HG03354 (cell line): ENCODE measurements around the gene ZWILCH.
"Not testable (repeated sequence)": the region's sequence is repeated elsewhere in the genome, so short reads cannot be mapped to it uniquely, and the experiment has no call there.

Source experiments
- ATAC-seq: cut with Tn5 transposase; IDR thresholded peaks from one replicate; pipeline ENCODE4 v1.9.1; 2021; ENCODE audit warnings: mild to moderate bottlenecking; ENCODE audit not compliant: unreplicated experiment, poor library complexity, severe bottlenecking

Gene ZWILCH

GRCh38 chr15:66573348-66573718, 68.2 kb downstream of the ZWILCH start:
- ATAC-seq = no peak

GRCh38 chr15:66573719-66574595, 68.8 kb downstream of the ZWILCH start:
- ATAC-seq = no peak

GRCh38 chr15:66574596-66574950, 69.4 kb downstream of the ZWILCH start:
- ATAC-seq = no peak

- no peak for ATAC-seq
Measured at GRCh38 chr15:66578286-66578875, 73.3 kb downstream of the ZWILCH start.

GRCh38 chr15:66580643-66581042, 75.5 kb downstream of the ZWILCH start:
- ATAC-seq = no peak

GRCh38 chr15:66581972-66582537, 76.9 kb downstream of the ZWILCH start:
- ATAC-seq = no peak

GRCh38 chr15:66586155-66586976, 81.2 kb downstream of the ZWILCH start:
- no peak for ATAC-seq

GRCh38 chr15:66587020-66587419, 81.9 kb downstream of the ZWILCH start:
- no peak for ATAC-seq

GRCh38 chr15:66587749-66588148, 82.6 kb downstream of the ZWILCH start:
- no peak for ATAC-seq

GRCh38 chr15:66588537-66588936, 83.4 kb downstream of the ZWILCH start:
- no peak for ATAC-seq

GRCh38 chr15:66588971-66589370, 83.8 kb downstream of the ZWILCH start:
- no peak for ATAC-seq

GRCh38 chr15:66589429-66589828, 84.3 kb downstream of the ZWILCH start:
- not testable (repeated sequence) for ATAC-seq

- ATAC-seq = no peak
Measured at GRCh38 chr15:66590435-66590834, 85.3 kb downstream of the ZWILCH start.

- ATAC-seq = no peak
Measured at GRCh38 chr15:66591322-66591862, 86.3 kb downstream of the ZWILCH start.

GRCh38 chr15:66592505-66593218, 87.5 kb downstream of the ZWILCH start:
- ATAC-seq = no peak

GRCh38 chr15:66593219-66593780, 88.2 kb downstream of the ZWILCH start:
- no peak for ATAC-seq

- no peak for ATAC-seq
Measured at GRCh38 chr15:66594344-66594743, 89.2 kb downstream of the ZWILCH start.

GRCh38 chr15:66594836-66595235, 89.7 kb downstream of the ZWILCH start:
- no peak for ATAC-seq

GRCh38 chr15:66595332-66595731, 90.2 kb downstream of the ZWILCH start:
- no peak for ATAC-seq
